Lung (tissue), 12 donors: ENCODE results near the gene FBN3. TPM values are rescaled to one million over a fixed set of nuclear protein-coding genes. Genes with fewer than 3 reads are reported as not detected.

ENCODE experiments used
- ATAC-seq: fragments of 200-7000 bp; cut with Tn5 transposase; one replicate; pipeline ENCODE4 v1.9.1; 2020; ENCODE audit warnings: moderate number of reproducible peaks; ENCODE audit not compliant: insufficient read depth, low FRiP score
- DNase-seq, 3 donors: peaks; one replicate each; pipeline ENCODE4 v3.0.0-alpha.2; 2013 to 2017
- H3K27ac ChIP-seq, 2 donors: one replicate each; pipeline ENCODE4 v1.5.1; 2013; ENCODE audit warnings: mild to moderate bottlenecking in 2 of 2, moderate library complexity in 2 of 2, control low read depth in 1 of 2, inconsistent platforms in 1 of 2, low read depth in 1 of 2, low read length in 1 of 2
- H3K27me3 ChIP-seq, 3 donors: one replicate each; pipeline ENCODE4 v1.5.1; 2013; ENCODE audit warnings: low read length in 2 of 3; ENCODE audit not compliant: control insufficient read depth in 3 of 3, insufficient read depth in 3 of 3
- H3K36me3 ChIP-seq, 4 donors: one replicate each; pipeline ENCODE4 v1.5.1; 2013; ENCODE audit warnings: low read length in 4 of 4, mild to moderate bottlenecking in 1 of 4, moderate library complexity in 1 of 4; ENCODE audit not compliant: control insufficient read depth in 4 of 4, insufficient read depth in 4 of 4
- H3K4me1 ChIP-seq, 5 donors: one replicate each; pipeline ENCODE4 v1.5.1; 2013; ENCODE audit warnings: low read length in 5 of 5, mild to moderate bottlenecking in 2 of 5, moderate library complexity in 1 of 5; ENCODE audit not compliant: control insufficient read depth in 5 of 5, insufficient read depth in 5 of 5
- H3K4me3 ChIP-seq: one replicate; pipeline ENCODE4 v1.5.1; 2013; ENCODE audit warnings: mild to moderate bottlenecking, control low read depth, moderate library complexity
- H3K9ac ChIP-seq, 2 donors: one replicate each; pipeline ENCODE4 v1.5.1; 2013; ENCODE audit warnings: low read length in 2 of 2, control low read depth in 1 of 2; ENCODE audit not compliant: insufficient read depth in 1 of 2
- H3K9me3 ChIP-seq, 4 donors: one replicate each; pipeline ENCODE4 v1.5.1; 2013; ENCODE audit warnings: low read length in 3 of 4, mild to moderate bottlenecking in 1 of 4, moderate library complexity in 1 of 4; ENCODE audit not compliant: control insufficient read depth in 4 of 4, insufficient read depth in 3 of 4
- WGBS, 2 donors: extraction: QIAGEN DNeasy Blood & Tissue Kit; methylation state at CpG; one replicate each; pipeline ENCODE4 v1.1.7; 2013; 5-methylcytosine and 5-hydroxymethylcytosine counted together
- polyA plus RNA-seq, 2 donors: library from polyadenylated mRNA; stranded (reverse); fragments of 200-250 nt; gene quantifications; one replicate each; pipeline ENCODE4 v1.2.1, GENCODE V29; 2013
- total RNA-seq, 2 donors: library from RNA; depleted of rRNA in 1 of 2; stranded (reverse); fragments of >200 nt in 1 of 2; gene quantifications; one replicate each; pipeline ENCODE4 v1.2.1, GENCODE V29; 2014 to 2021
- TF ChIP-seq, protein P1 (sequence below): IDR thresholded peaks from 2 replicates; pipeline ENCODE4 v1.5.1; 2012; ENCODE audit warnings: mild to moderate bottlenecking; ENCODE audit errors: control extremely low read depth, extremely low read depth
- donor health status: control.
- donor health status: control.
- donor health status: Bipolar disorder and iron deficiency.
- donor health status: healthy.
- donor health status: DM: yes; HTN: yes; CAD: no.

The FBN3 gene
- total and polyA plus RNA-seq, 4 donors: 0.32 to 26.4 (median 2.1) TPM

DNA sequence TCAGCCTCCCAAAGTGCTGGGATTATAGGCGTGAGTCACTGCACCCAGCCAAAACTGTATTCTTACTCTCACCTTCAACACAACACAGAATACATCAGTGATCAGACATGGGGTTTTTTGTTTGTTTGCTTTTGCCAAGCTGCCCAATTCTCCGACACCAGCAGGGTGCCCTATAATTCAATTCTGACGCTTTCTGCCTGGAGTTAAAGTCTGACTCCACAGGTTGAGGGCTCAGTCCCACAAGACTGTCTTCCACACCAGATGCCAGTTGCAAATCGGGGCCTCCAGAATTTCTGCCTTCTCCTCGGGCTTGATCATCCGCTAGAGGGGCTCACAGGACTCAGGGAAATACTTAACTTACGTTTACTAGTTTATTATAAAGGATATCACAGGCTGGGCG lies 22.1 kb downstream of the FBN3 start:
- WGBS, 2 donors: 90 to 91% methylated on average over 8 of the region's 8 CpGs

DNA sequence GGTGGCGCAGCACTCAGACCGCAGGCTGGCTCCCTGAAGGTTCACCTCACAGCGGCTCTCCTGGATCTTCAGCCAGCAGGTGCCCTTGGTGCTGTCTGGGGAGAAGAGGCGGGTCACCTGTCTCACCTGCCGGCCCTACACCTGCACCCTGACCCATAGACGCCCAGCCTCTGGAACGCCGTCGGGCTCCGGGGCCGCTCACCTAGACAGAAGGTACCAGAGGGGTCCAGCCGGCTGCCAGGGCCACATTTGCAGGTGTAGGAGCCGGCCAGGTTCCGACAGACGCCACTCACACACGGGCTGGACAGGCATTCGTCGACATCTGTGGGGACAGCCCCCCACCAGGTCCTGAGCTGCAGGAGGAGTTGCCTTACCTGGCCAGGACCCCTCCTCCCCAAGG lies 22.9 kb downstream of the FBN3 start:
- DNase-seq (no peak), ATAC-seq (no peak)
- 91 to 95% methylated on average over 18 of the region's 18 CpGs for WGBS, 2 donors
- Histone ChIP-seq H3K4me3 (no peak overlapping the region), H3K9ac (no peak overlapping the region), H3K9me3 (no peaks in the 10 kb centered on the region), H3K27ac (no peak overlapping the region), H3K4me1 (no peaks in the 10 kb centered on the region), H3K36me3 (peaks cover 0 to 7% (median 1%) of the 10 kb centered on the region in 4 donors), H3K27me3 (no peaks in the 10 kb centered on the region)
- TF ChIP-seq, protein P1, sequence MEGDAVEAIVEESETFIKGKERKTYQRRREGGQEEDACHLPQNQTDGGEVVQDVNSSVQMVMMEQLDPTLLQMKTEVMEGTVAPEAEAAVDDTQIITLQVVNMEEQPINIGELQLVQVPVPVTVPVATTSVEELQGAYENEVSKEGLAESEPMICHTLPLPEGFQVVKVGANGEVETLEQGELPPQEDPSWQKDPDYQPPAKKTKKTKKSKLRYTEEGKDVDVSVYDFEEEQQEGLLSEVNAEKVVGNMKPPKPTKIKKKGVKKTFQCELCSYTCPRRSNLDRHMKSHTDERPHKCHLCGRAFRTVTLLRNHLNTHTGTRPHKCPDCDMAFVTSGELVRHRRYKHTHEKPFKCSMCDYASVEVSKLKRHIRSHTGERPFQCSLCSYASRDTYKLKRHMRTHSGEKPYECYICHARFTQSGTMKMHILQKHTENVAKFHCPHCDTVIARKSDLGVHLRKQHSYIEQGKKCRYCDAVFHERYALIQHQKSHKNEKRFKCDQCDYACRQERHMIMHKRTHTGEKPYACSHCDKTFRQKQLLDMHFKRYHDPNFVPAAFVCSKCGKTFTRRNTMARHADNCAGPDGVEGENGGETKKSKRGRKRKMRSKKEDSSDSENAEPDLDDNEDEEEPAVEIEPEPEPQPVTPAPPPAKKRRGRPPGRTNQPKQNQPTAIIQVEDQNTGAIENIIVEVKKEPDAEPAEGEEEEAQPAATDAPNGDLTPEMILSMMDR: no peak

More for the DNA sequence above, 22.1 kb downstream of the FBN3 start:
- TF ChIP-seq, protein P1: no peak
- no peak for ATAC-seq
- DNase-seq: no peak
- no peak overlapping the region for H3K4me3 ChIP-seq
- H3K9me3 ChIP-seq: no peaks in the 10 kb centered on the region
- no peaks in the 10 kb centered on the region for H3K4me1 ChIP-seq
- H3K27ac ChIP-seq: no peak overlapping the region
- H3K27me3 ChIP-seq: no peaks in the 10 kb centered on the region
- H3K36me3 ChIP-seq: peaks cover 0 to 7% (median 1%) of the 10 kb centered on the region in 4 donors
- no peak overlapping the region for H3K9ac ChIP-seq

DNA sequence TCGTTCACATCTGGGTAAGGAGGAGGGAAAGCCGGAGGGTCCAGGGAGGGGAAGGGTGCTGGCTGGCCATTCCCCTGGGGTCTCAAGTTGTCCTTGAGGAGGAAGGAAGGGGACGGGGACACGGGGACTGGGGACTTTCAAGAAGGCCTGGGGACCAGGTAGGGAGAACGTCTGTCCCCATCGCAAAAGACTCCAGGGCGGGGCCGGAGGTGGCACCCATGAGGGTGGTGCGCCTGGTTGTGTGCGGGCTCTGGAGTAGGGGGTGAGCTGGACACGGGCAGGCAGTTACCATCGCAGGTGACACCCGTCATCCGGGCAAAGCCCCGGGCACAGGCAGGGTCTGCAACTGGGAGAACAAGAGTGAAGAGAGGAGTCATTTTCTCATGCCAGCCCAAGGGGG lies 23.4 kb downstream of the FBN3 start:
- WGBS, 2 donors: 91 to 93% methylated on average over 15 of the region's 15 CpGs
- DNase-seq (no peak), ATAC-seq (no peak)
- H3K9me3 ChIP-seq: no peaks in the 10 kb centered on the region
- TF ChIP-seq, protein P1: no peak
- no peak overlapping the region for H3K27ac ChIP-seq
- no peak overlapping the region for H3K9ac ChIP-seq
- H3K4me3 ChIP-seq: no peak overlapping the region
- no peaks in the 10 kb centered on the region for H3K27me3 ChIP-seq
- H3K4me1 ChIP-seq: no peaks in the 10 kb centered on the region
- H3K36me3 ChIP-seq: peaks cover 0 to 7% (median 1%) of the 10 kb centered on the region in 4 donors

DNA sequence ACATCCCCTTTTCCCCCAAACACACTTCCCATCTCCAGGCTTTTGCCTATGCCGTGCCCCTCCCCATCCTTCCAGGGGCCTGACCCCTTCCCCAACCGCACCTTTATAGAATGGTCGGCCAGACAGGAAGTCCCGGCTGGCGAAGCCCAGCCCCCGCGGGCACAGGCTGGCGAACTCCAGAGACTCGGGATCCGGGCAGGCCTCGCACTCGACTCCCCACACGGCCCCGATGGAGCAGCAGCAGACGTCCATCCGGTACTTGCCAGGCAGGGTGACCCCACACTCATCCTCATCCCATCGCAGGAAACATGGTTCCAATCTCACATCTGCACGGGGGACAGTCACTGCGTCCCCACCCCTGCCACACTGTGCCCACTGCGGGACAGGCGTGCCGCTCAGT lies 25.7 kb downstream of the FBN3 start:
- TF ChIP-seq, protein P1: no peak
- Histone ChIP-seq H3K4me1 (no peaks in the 10 kb centered on the region), H3K9me3 (no peaks in the 10 kb centered on the region), H3K9ac (no peak overlapping the region), H3K27ac (no peak overlapping the region), H3K4me3 (no peak overlapping the region), H3K27me3 (no peaks in the 10 kb centered on the region), H3K36me3 (peaks cover 0 to 3% (median 1%) of the 10 kb centered on the region in 4 donors)
- no peak for ATAC-seq
- no peak for DNase-seq
- 85 to 89% methylated on average over 22 of the region's 22 CpGs for WGBS, 2 donors
